H54 (cell line): ENCODE results near the gene TREX2.
A peak's percentile ranks its signal among the peaks of the same experiment; 100 is the strongest.
"Not testable (repeated sequence)": the region's sequence is repeated elsewhere in the genome, so short reads cannot be mapped to it uniquely, and the experiment has no call there.

Experiments
- DNase-seq: peaks from one replicate; pipeline ENCODE4 v3.0.0; 2011; ENCODE audit warnings: low spot score, mixed read lengths; ENCODE audit not compliant: insufficient read length
- FAIRE-seq: peaks from 3 replicates; lab custom pipeline; 2011; peaks lifted over from hg19 to GRCh38; lab: Jason Lieb, UNC
- POLR2A ChIP-seq: IDR thresholded peaks from 2 replicates; pipeline ENCODE4 v1.6.1; 2011; ENCODE audit warnings: low read depth, mild to moderate bottlenecking, low read length

The TREX2 gene

DNA sequence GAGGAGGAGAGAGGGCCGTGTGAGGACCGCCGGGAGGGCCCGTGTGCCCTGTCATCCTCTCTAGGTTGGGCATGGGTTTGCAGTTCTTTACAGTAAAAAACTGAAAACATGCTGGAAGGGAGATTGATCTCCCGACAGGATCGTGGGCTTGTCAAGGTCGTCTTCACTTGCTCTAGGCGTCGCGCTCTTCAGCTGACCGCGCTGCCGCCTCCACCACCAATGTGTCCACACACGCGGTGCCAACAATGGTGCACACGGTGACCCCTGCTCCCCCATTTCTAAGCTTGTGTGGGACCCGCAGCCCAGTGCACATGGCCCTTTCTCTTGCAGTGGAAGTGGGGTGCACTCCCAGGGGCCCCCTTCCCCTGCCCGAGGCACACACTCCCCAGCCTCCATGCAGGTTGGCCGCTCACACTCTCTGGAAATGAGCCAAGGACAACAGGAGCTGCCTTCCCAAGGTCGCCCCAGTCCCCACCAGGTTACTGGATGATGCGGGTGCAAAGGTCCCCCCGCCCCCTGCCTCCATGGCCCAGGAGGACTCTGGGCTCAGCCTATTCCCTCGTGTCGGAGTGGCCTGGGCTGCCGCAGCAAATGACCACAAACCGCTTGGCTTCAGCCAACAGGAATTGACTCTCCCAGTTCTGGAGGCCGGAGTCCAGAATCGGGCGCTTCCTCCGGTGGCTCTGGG lies 36.3 kb downstream of the TREX2 start:
- no peak for FAIRE-seq
- no peak for DNase-seq
- TF ChIP-seq POLR2A, result no peak

- no peak for DNase-seq
- TF ChIP-seq POLR2A, result no peak
- no peak for FAIRE-seq
These were observed 36.9 kb downstream of the TREX2 start for GRCh38 chrX:153408871-153409351.

- no peak for FAIRE-seq
- TF ChIP-seq POLR2A, result no peak
- no peak for DNase-seq
These were observed 37.6 kb downstream of the TREX2 start for GRCh38 chrX:153408221-153408721.

DNA sequence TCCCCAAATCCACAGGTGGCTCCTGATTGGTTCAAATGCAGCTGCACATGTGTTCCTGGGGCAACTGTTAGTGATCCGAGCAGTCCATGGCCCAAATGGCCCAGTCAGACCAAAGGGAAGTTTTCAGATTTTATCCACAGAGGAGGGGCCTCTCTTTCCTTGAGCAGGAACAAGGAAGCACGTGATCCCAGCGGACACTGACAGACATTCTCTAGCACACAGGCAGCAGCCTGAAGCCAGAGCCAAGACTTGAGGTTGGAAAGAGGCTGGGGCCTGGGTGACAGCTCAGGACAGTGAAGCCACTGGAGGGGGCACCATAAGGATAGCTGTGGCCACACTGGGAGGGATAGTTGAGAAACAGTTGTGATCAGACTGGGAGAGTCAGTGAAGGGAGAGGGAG lies 38.1 kb downstream of the TREX2 start:
- DNase-seq (no peak), FAIRE-seq (no peak)
- no peak for TF ChIP-seq POLR2A

DNA sequence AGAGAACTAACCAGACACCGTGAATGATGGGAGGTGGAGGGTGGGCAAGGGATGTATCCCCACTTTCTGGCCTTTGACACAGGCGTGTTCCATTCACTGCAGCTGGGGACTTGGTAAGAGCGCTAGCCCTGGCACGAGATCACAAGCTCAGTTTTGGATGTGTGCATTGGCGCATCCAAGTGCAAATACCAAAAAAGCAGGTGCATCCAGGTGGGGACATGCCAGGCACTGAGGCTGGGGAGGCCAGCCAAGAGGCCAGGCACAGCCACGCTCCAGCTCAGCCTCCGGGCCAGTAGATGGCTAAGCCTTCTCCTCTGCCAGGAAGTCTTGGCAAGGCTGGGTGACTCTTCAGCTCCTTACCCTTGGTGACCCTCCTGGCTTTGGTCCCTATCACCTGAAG lies 39.0 kb downstream of the TREX2 start:
- FAIRE-seq (no peak), DNase-seq (no peak)
- no peak for TF ChIP-seq POLR2A

DNA sequence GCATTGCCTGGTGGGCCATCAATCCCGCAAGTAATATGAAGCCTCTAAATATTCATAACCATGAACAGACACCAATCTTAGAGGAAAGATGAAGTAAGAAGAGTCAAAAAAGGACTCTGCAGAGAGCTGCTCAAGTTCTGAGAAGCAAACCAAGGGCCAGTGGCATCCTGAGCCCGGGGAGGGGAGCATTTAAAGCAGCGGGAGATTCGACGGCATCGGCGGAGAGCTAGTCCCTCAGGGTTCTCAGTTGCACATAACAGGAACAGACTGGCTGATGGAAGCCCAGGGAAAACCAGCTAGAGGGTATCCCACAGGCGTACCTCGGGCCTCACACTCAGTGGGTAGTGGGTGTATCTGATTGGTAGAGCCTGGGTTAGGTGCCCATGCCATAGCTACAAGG lies 39.8 kb downstream of the TREX2 start:
- TF ChIP-seq POLR2A, result no peak
- FAIRE-seq, result no peak
- no peak for DNase-seq

DNA sequence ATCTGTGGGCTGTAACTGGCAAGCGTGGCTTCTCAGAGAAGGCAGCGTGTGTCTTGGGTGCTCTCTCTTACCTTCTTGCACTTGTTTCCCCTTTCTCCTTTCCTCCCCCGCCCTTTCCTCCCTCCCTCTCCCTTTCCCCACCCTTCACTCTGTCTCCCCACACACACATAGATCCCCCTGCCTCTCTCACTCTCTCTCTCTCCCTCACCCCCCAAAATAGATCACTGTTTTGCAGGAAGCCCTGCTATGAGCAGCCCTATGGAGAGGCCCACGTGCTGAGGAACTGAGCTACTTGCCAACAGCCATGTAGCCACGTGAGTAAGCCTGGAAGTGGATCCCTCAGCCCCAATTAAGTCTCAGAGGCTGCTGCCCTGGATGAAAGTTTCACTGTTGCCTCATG lies 40.4 kb downstream of the TREX2 start:
- DNase-seq (no peak), FAIRE-seq (no peak)
- TF ChIP-seq POLR2A, result no peak

DNA sequence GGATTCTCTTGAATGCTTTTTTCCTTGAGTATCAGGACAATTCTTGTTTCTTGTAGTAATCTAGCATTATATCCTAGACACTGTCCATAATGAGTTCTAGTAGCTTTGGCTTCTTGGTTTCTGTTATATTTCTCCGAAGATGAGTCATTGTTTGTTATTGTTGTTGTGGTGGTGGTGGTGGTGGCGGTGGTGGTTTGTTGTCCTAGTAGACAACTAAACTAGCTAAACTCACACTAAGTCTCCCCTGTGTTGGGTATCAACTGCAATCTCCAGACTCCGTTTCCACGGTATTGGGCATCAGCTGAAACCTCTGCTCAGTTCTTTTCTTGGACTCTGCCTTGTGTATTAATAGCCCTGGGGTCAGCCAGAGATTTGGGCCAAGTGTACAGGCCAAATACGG lies 41.5 kb downstream of the TREX2 start:
- FAIRE-seq, DNase-seq: not testable (repeated sequence)

DNA sequence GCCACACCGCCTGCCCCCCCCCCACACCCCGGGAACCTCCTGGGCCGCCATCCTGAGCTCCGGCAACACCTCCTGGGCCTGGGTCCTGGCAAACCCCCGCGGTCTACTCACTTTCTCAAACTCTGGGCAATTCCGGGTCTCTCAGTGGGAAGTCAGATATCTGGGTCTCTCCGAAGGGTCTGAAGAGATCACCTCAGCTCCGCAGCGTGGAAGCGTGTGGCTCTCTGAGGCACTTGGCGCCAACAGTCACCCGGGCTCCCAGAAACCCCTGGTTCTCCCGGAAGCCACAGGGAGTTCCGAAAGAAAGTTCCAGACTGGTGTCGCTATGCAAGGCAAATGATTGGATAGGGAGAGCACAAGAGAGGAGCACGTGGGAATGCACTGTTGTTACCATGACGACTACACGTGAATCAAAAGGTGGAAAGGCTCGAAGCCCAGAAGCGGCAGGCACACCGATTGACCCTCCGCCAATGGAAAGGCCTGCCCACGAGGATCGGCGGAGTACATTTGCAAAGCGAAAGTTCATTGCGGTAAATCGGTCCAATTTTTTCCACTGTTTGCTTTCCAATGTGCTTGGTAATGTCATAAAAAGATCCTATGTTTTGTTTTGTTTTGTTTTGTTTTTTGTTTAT lies 44.6 kb downstream of the TREX2 start, which contains the start of gene PNMA6E:
TSS of gene PNMA6E (minus strand) at position 218 of the 632 bp plus-strand sequence. CDS start 2,501 bp downstream, outside the sequence.
- no peak for DNase-seq
- no peak for TF ChIP-seq POLR2A
- no peak for FAIRE-seq

- DNase-seq (peak; percentile 82), FAIRE-seq (no peak)
- TF ChIP-seq POLR2A, result no peak
These were observed 45.4 kb downstream of the TREX2 start for GRCh38 chrX:153400146-153401132.

DNA sequence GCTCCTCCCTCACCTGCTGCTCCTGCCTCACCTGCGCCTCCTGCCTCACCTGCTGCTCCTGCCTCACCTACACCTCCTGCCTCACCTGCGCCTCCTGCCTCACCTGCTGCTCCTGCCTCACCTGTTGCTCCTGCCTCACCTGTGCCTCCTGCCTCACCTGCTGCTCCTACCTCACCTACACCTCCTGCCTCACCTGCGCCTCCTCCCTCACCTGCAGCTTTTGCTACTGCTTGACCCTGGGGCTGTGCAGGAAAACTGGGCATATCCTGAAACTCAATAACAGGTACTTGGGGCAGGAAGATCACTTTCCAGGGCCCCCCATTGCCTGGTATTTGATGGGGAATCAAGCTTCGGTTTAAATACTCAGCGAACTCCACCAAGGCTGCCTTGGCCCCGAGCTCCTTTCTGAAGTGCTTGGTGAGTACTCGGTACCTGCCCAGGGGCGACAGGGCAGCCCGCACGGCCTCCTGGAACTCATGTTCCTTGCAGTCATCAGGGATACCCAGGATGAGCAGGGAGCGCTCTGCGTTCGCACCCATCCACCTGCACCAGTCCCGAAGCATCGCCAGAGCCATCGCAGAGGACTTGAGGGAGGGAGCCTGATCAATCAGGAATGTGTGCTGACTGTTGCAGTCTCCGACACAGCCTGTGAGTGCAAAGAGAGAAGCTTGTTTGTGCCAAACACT lies 47.4 kb downstream of the TREX2 start:
- DNase-seq, result no peak
- FAIRE-seq, result no peak
- no peak for TF ChIP-seq POLR2A

- no peak for DNase-seq
- FAIRE-seq, result no peak
- TF ChIP-seq POLR2A, result no peak
These were observed 48.4 kb downstream of the TREX2 start for GRCh38 chrX:153397256-153397960.
